ENCODE measurements around the gene HERC3.
"Not testable (repeated sequence)": the region's sequence is repeated elsewhere in the genome, so short reads cannot be mapped to it uniquely, and the experiment has no call there.

HERC3 gene

GRCh38 chr4:88605736-88606135, 13.5 kb downstream of the HERC3 start:
- TF ChIP-seq CTCF (IDR thresholded peaks at IDR 0.05; ENCODE audit: control insufficient read depth, insufficient read depth, low read depth, low read length, missing control alignments), result no peak
- H3K4me3 ChIP-seq (ENCODE audit: control insufficient read depth, low read depth, low read length), result no peak overlapping the region
- DNase-seq (ENCODE audit: low read depth), result no peak

DNA sequence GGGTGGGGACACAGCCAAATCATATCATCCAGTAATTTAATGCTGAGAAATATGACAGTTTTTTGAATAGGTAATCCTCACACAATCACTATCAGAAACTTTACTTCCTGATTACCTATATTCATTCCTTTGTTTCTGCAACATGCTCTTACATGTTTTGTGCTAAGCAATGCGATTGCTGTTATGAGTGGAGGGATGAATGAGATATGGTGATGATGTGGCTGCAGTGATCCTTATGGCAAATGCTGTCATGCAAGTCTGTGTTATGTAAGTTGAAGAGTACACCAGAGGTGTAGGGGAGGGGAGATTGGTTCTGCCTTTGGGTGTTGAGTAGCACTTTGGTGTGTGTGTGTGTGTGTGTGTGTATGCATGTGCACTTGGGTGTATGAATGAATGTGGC, 14.6 kb downstream of the HERC3 start:
- H3K4me3 ChIP-seq (ENCODE audit: control insufficient read depth, low read depth, low read length), result no peak overlapping the region
- no peak for TF ChIP-seq CTCF (IDR thresholded peaks at IDR 0.05; ENCODE audit: control insufficient read depth, insufficient read depth, low read depth, low read length, missing control alignments)
- no peak for DNase-seq (ENCODE audit: low read depth)

DNA sequence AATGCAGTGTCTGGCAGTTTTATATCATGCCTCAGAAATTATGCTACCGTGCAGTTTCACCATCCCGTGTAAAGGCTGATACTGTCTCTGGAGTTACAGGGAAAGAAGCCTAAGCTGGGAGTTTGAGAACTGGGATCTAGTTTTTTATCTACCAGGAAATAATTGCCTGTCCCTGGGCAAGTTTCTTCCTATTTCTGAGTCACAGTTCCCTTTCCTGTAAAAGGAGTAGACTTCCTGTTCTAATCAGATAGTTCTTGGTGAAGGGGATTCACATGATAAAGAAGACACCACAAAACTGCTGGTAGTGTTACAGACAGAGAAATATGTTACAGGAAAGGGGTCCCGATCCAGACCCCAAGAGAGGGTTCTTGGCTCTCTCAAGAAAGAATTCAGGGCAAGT, 17.1 kb downstream of the HERC3 start:
- H3K4me3 ChIP-seq (ENCODE audit: control insufficient read depth, low read depth, low read length), result no peak overlapping the region
- no peak for DNase-seq (ENCODE audit: low read depth)
- no peak for TF ChIP-seq CTCF (IDR thresholded peaks at IDR 0.05; ENCODE audit: control insufficient read depth, insufficient read depth, low read depth, low read length, missing control alignments)

GRCh38 chr4:88609794-88610193, 17.5 kb downstream of the HERC3 start:
- not testable (repeated sequence) for H3K4me3 ChIP-seq (ENCODE audit: control insufficient read depth, low read depth, low read length); DNase-seq (ENCODE audit: low read depth)

DNA sequence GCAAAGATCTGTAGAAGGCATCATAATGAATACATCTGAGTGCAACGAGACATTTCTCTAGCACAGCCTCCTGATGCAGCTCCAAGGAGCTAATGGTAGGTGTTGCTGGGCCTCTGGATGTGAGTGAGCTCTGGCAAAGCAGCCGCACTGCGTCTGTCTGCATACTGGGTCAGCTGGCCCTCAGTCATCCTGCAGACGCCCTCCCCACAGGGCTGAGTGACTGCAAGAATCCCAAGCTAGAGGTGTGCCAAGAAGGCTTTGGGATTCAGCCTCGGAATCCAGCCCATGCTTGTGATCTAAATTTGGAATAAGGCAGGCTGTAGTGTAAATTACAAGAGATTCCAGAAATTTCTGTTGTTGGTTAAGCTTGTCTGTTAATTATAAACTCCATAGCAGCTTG, 18.5 kb downstream of the HERC3 start:
- DNase-seq (ENCODE audit: low read depth), result no peak
- no peak for TF ChIP-seq CTCF (IDR thresholded peaks at IDR 0.05; ENCODE audit: control insufficient read depth, insufficient read depth, low read depth, low read length, missing control alignments)
- no peak overlapping the region for H3K4me3 ChIP-seq (ENCODE audit: control insufficient read depth, low read depth, low read length)

- no peak for TF ChIP-seq CTCF (IDR thresholded peaks at IDR 0.05; ENCODE audit: control insufficient read depth, insufficient read depth, low read depth, low read length, missing control alignments)
- no peak for DNase-seq (ENCODE audit: low read depth)
- no peak overlapping the region for H3K4me3 ChIP-seq (ENCODE audit: control insufficient read depth, low read depth, low read length)
Observed at GRCh38 chr4:88613417-88613875, 21.2 kb downstream of the HERC3 start.

DNA sequence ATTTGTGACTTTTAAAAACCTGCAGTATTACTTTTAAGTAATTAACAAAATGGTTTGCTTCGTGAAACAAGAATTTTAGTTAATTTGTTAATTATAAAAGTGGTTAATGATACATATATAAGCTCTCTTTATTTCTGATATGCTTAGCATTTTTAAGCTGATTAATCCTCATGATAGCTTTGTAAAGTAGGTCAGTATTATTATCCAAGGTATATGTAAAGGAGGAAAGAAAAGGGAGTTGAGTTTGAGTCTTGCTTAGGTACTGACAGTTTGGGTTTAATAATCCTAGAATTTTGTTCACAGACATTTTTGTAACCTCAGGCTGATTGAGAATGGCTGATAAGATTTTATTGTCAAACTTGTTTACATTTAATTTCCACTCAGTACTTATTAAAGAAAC, 21.8 kb downstream of the HERC3 start:
- DNase-seq (ENCODE audit: low read depth), result no peak
- no peak overlapping the region for H3K4me3 ChIP-seq (ENCODE audit: control insufficient read depth, low read depth, low read length)
- TF ChIP-seq CTCF (IDR thresholded peaks at IDR 0.05; ENCODE audit: control insufficient read depth, insufficient read depth, low read depth, low read length, missing control alignments), result no peak

Measured in AG09309 (cell line).